Stimulated activated naive B cell treated with anti-CD40 and anti-IgM and Interleukin-4, amounts not matched to agents 10 μg/mL and 1 μg/mL and 100 μg/mL, for 72 hours (primary cell): Measurements from ENCODE around the gene OR9Q1.
"Not testable (repeated sequence)": the region's sequence is repeated elsewhere in the genome, so short reads cannot be mapped to it uniquely, and the experiment has no call there.

Experiments
- ATAC-seq, 2 donors: fragments of 150-1000 bp; cut with Tn5 transposase; replicated peaks; 2 replicates each; pipeline ENCODE4 v1.10.0; 2021; ENCODE audit warnings: moderate library complexity in 1 of 2
- DNase-seq: peaks from one replicate; pipeline ENCODE4 v3.0.0; 2021
- H3K27ac Mint-ChIP-seq: one replicate; pipeline ENCODE4 v1.8.0; 2022; ENCODE audit warnings: mild to moderate bottlenecking, mixed read lengths
- H3K27me3 Mint-ChIP-seq, 2 donors: one replicate each; pipeline ENCODE4 v1.8.0; 2022; ENCODE audit warnings: mixed read lengths in 2 of 2
- H3K36me3 Mint-ChIP-seq, 2 donors: one replicate each; pipeline ENCODE4 v1.8.0; 2022; ENCODE audit warnings: mixed read lengths in 2 of 2, mild to moderate bottlenecking in 1 of 2
- H3K4me1 Mint-ChIP-seq, 2 donors: one replicate each; pipeline ENCODE4 v1.8.0; 2022; ENCODE audit warnings: mixed read lengths in 2 of 2, mild to moderate bottlenecking in 1 of 2
- H3K4me3 Mint-ChIP-seq, 2 donors: one replicate each; pipeline ENCODE4 v1.8.0; 2022; ENCODE audit warnings: mild to moderate bottlenecking in 2 of 2, mixed read lengths in 2 of 2, moderate library complexity in 1 of 2
- H3K9me3 Mint-ChIP-seq, 2 donors: one replicate each; pipeline ENCODE4 v1.8.0; 2022; ENCODE audit warnings: mixed read lengths in 2 of 2, mild to moderate bottlenecking in 1 of 2

The OR9Q1 gene

DNA sequence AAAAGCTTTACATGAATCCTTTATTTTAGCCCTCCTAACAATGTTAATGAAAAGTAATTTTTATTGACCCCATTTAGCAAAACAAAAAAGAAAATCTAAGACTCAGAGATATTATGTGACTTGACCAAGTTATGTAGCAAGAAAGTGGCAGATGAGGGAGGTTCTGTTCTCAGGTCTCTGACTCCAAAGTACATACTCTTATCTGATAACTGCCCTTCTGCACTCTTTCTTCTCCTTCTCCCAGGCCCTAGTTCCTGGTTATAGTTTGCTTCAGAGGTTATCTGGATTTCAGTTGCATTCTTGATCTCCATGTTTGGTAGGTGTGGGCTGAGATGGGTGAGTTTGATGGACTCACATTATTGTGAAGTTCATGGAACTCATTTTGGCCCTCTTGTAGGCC lies 169.7 kb downstream of the OR9Q1 start:
- no peak overlapping the region for H3K27ac Mint-ChIP-seq
- H3K4me1 Mint-ChIP-seq = no peaks in the 10 kb centered on the region
- peaks cover 2 to 5% of the 10 kb centered on the region in 2 donors for H3K9me3 Mint-ChIP-seq
- DNase-seq (no peak), ATAC-seq (no peak)
- no peaks in the 10 kb centered on the region for H3K36me3 Mint-ChIP-seq
- peaks cover 4 to 6% of the 10 kb centered on the region in 2 donors for H3K27me3 Mint-ChIP-seq
- no peak overlapping the region for H3K4me3 Mint-ChIP-seq

DNA sequence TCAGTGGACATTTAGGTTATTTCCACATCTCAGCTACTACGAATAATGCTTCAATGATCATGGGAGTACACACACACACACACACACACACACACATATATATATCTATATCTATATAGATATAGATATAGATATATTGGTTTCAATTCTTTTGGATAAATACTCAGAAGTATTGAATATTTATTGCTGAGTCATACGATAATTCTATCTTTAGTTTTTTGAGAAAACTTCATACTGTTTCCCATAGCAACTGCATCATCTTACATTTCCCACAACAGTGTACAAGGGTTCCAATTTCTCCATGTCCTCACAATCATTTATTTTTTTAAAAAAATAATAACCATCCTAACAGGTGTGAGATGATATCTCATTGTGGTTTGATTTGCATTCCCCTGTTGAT lies 172.3 kb downstream of the OR9Q1 start:
- Mint-ChIP-seq H3K36me3 (no peaks in the 10 kb centered on the region), H3K27ac (no peak overlapping the region), H3K4me1 (no peaks in the 10 kb centered on the region), H3K9me3 (peaks cover 4 to 5% of the 10 kb centered on the region in 2 donors), H3K4me3 (no peak overlapping the region), H3K27me3 (peaks cover 6 to 8% of the 10 kb centered on the region in 2 donors)
- DNase-seq (no peak), ATAC-seq (no peak)

DNA sequence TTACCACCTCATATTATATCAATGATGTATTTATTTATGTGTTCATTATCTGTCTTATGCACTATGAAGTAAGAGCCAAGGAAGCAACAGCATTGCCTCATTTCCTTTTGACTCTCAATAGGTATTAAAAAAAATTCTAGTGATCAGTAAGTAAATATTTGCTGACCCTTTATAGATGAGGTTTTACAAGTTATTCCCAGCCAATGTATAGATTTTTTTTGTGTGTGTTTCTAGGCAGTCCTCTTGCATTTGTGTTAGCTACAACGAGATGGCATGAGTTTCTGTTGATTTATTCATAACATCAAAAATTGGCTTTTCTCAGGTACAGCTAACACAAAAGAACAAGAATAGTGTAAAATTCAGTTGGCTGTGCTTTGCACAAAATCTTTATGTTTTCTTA lies 175.6 kb downstream of the OR9Q1 start:
- Mint-ChIP-seq H3K27me3 (peaks cover 17% of the 10 kb centered on the region in 2 donors), H3K27ac (no peak overlapping the region), H3K4me1 (no peaks in the 10 kb centered on the region), H3K4me3 (no peak overlapping the region), H3K9me3 (peaks cover 5 to 8% of the 10 kb centered on the region in 2 donors), H3K36me3 (no peaks in the 10 kb centered on the region)
- DNase-seq (no peak), ATAC-seq (no peak)

- no peaks in the 10 kb centered on the region for H3K36me3 Mint-ChIP-seq
- DNase-seq = no peak
These were observed 180.4 kb downstream of the OR9Q1 start, which contains the start of gene OR1S2 for GRCh38 chr11:58204042-58204441. Gene OR1S2, minus strand, starts transcription at chr11:58204142. Its CDS starts 0 bp downstream, at chr11:58204142.

GRCh38 chr11:58212420-58212819 lies 188.7 kb downstream of the OR9Q1 start, which contains the start of gene OR1S1:
Gene OR1S1, plus strand, starts transcription at chr11:58212720.
- not testable (repeated sequence) for DNase-seq, H3K4me1 Mint-ChIP-seq, ATAC-seq, H3K36me3 Mint-ChIP-seq, H3K27ac Mint-ChIP-seq, H3K4me3 Mint-ChIP-seq, H3K9me3 Mint-ChIP-seq
- H3K27me3 Mint-ChIP-seq = peaks cover 12 to 13% of the 10 kb centered on the region in 2 donors

More at GRCh38 chr11:58204042-58204441, 180.4 kb downstream of the OR9Q1 start, which contains the start of gene OR1S2:
- Mint-ChIP-seq H3K9me3 (peaks cover 1 to 3% of the 10 kb centered on the region in 2 donors), H3K27me3 (peaks cover 16 to 17% of the 10 kb centered on the region in 2 donors), H3K4me1 (no peaks in the 10 kb centered on the region), H3K4me3 (no peak within 1 kb of the TSS), H3K27ac (no peak within 1 kb of the TSS)
- no peak for ATAC-seq

- DNase-seq = no peak
- Mint-ChIP-seq H3K4me3 (no peak overlapping the region), H3K9me3 (peaks cover 0 to 5% of the 10 kb centered on the region in 2 donors), H3K4me1 (no peaks in the 10 kb centered on the region), H3K27ac (no peak overlapping the region), H3K36me3 (no peaks in the 10 kb centered on the region), H3K27me3 (peaks cover 13 to 16% of the 10 kb centered on the region in 2 donors)
- ATAC-seq = no peak
These were observed 192.8 kb downstream of the OR9Q1 start for GRCh38 chr11:58216476-58216875.

- Mint-ChIP-seq H3K27ac (no peak overlapping the region), H3K4me3 (no peak overlapping the region), H3K4me1 (no peaks in the 10 kb centered on the region), H3K36me3 (no peaks in the 10 kb centered on the region), H3K27me3 (peaks cover 15% of the 10 kb centered on the region in 2 donors), H3K9me3 (peaks cover 0 to 1% of the 10 kb centered on the region in 2 donors)
- no peak for DNase-seq
- no peak for ATAC-seq
These were observed 199.0 kb downstream of the OR9Q1 start for GRCh38 chr11:58222721-58223120.

DNA sequence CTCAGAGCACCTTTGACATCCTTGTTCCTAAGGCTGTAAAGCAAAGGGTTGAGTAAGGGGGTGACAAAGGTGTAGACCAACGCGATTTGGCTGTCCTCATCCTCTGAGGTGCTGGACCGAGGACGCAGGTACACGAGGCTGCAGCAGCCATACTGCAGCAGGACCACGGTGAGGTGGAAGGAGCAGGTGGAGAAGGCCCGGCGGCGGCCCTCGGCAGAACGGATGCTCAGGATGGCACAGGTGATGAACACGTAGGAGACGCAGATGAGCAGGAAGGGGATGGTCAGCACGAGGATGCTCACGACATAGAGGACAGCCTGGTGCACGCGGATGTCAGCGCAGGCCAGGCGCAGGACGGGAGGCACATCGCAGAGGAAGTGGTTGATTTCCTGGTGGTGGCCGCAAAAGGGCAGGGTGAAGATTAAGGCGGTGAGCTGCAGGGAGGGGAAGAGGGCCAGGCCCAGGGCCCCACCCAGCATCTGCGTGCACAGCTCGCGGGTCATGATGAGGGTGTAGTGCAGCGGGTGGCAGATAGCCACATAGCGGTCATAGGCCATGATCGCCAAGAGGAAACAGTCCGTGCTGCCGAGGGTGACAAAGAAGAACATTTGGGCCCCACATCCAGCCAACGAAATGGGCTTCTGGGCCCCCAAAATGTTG lies 204.4 kb downstream of the OR9Q1 start:
- DNase-seq (no peak), ATAC-seq (no peak)
- no peak overlapping the region for H3K27ac Mint-ChIP-seq
- H3K9me3 Mint-ChIP-seq = peaks cover 4 to 8% of the 10 kb centered on the region in 2 donors
- no peak overlapping the region for H3K4me3 Mint-ChIP-seq
- peaks cover 9 to 19% of the 10 kb centered on the region in 2 donors for H3K27me3 Mint-ChIP-seq
- H3K36me3 Mint-ChIP-seq = no peaks in the 10 kb centered on the region
- H3K4me1 Mint-ChIP-seq = no peaks in the 10 kb centered on the region
